Measurements from ENCODE around the gene ARHGEF19. TPM values are rescaled to one million over a fixed set of nuclear protein-coding genes. Genes with fewer than 3 reads are reported as not detected.

ARHGEF19 gene
- total and polyA plus RNA-seq, 2 of the 4 experiments (the other 2 are of a cell fraction): 4.5 to 16.8 TPM

DNA sequence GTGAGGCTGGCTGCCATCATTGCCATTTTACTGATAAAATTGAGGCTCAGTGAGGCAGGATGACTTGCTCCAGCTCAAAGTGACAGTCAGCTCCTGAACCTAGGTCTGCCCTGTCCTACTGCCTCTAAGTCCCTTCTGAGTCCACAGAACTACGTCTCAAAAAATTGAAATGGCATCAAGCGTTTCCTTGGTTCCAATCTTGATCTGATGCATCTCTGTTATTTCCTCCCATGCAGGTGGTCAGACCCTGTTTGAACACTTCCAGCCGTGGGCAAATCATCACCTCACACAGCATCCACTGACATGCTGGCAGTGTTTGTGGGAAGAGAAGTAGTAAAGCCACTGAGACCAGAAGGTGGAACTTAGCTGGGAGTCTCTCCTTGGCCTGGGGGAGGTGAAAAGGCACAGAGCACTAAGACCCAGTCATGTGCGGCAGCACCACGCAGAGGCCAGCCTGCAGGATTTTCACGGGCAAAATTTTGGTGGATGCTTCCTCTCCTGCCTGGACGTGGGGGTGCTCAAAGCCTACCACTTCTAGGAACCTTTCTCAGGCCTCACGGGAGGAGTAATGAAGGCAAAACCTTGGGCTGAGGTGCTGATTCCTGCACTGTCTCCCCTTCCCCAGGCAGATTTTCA is 32.3 kb upstream of the ARHGEF19 start:
- peaks cover 14% of the 10 kb centered on the region for H3K9me1 ChIP-seq (ENCODE audit: insufficient read depth, low read length)
- peaks cover 8% of the 10 kb centered on the region for H3K36me3 ChIP-seq (ENCODE audit: control insufficient read depth, insufficient read depth, low read length)
- H4K5ac ChIP-seq (ENCODE audit: low read depth, low read length): no peak overlapping the region
- no TSS peak for BruUV-seq (replicated peaks)
- H2AFZ ChIP-seq (replicated peaks; ENCODE audit: low read length, poor library complexity): peak overlapping the region; percentile 29
- no peak overlapping the region for H3K18ac ChIP-seq (ENCODE audit: low read depth, low read length)
- 60% methylated on average over 1 of the region's 8 CpGs; no CpG with 5 or more reads in 1 of the 2 experiments for WGBS, 2 experiments (ENCODE audit: extremely low coverage in 2 of 2, insufficient read length in 1 of 2)
- peaks cover 8% of the 10 kb centered on the region; the same call in 1 of the 2 replicates for H4K20me1 ChIP-seq (ENCODE audit: insufficient read depth, low read length)
- POLR2A ChIA-PET (ENCODE audit: unreplicated experiment): interaction anchor here (0.6 kb wide), 1 partner anchor 108 kb away, joined by 7 read pairs; no protein-coding TSS in a partner anchor
- TF ChIP-seq CEBPB (IDR thresholded peaks at IDR 0.05; ENCODE audit: low read depth, low read length) (no peak), RCOR1 (IDR thresholded peaks at IDR 0.05; ENCODE audit: insufficient replicate concordance, low read length) (no peak), USF2 (IDR thresholded peaks at IDR 0.05; ENCODE audit: low read depth, low read length) (no peak), POLR2A (IDR thresholded peaks at IDR 0.05; ENCODE audit: low read depth, low read length) (0 out of 2 replicates have a peak, but pooled peaks have one; percentile 1), NFE2L2 (IDR thresholded peaks at IDR 0.05; ENCODE audit: low read depth, low read length) (no peak)
- no peak for ATAC-seq (ENCODE audit: low read depth)
- H3K14ac ChIP-seq (replicated peaks; ENCODE audit: low read depth, low read length): no peak overlapping the region
- no peak overlapping the region for H2BK15ac ChIP-seq (ENCODE audit: low read depth, low read length)
- CTCF ChIA-PET: interaction anchor here (0.6 to 1.4 kb wide), 4 partner anchors 40 to 122 kb away, joined by 3 to 5 read pairs (median 4); no protein-coding TSS in a partner anchor
- H3K4ac ChIP-seq (ENCODE audit: low read depth, low read length): no peak overlapping the region
- H4K8ac ChIP-seq (ENCODE audit: low read depth in 2 of 2, low read length in 2 of 2): peak overlapping the region in 1 of 2 experiments; percentile 48; a peak in 1 of 4 replicates
- in situ Hi-C loops (cut with MboI; ENCODE audit: low sequenced_read_pairs): loop anchor here (5.0 kb wide), 1 partner anchor 167 kb away; no protein-coding TSS in a partner anchor
- dilution Hi-C loops (cut with HindIII; ENCODE audit: low sequenced_read_pairs, unreplicated experiment): no loop called here
- no peak overlapping the region for H3K4me3 ChIP-seq (ENCODE audit: insufficient read depth, low read depth, low read length)
- H3K4me2 ChIP-seq (ENCODE audit: low read depth, low read length): no peak overlapping the region
- H3K79me1 ChIP-seq (ENCODE audit: low read depth in 1 of 2, low read length in 2 of 2): peaks cover 13 to 25% of the 10 kb centered on the region in 2 experiments
- H2BK120ac ChIP-seq (ENCODE audit: low read depth, low read length): 0 out of 2 replicates have a peak overlapping the region, but pooled peaks have one; percentile 13
- no peak overlapping the region for H2AK9ac ChIP-seq (replicated peaks; ENCODE audit: low read depth, low read length, poor library complexity)
- no peak overlapping the region for H3K56ac ChIP-seq (ENCODE audit: extremely low read depth, insufficient read depth, low read length)
- no peaks in the 10 kb centered on the region for H3K27me3 ChIP-seq (ENCODE audit: control insufficient read depth, insufficient read depth, low read length)
- peaks cover 14% of the 10 kb centered on the region for H3K4me1 ChIP-seq (ENCODE audit: control insufficient read depth, insufficient read depth, low read length)
- no peak overlapping the region for H3K27ac ChIP-seq (ENCODE audit: insufficient read depth, low read length)
- intact Hi-C loops (cut with micrococcal nuclease): loop anchor here (1.0 to 5.0 kb wide), 5 partner anchors 37 to 165 kb away; no protein-coding TSS in a partner anchor
- H2BK5ac ChIP-seq (ENCODE audit: low read depth, low read length, poor library complexity, severe bottlenecking): no peak overlapping the region
- no peak overlapping the region for H3K23ac ChIP-seq (ENCODE audit: low read depth, low read length)
- no peak overlapping the region for H3K9ac ChIP-seq (ENCODE audit: low read depth, low read length)
- no peak overlapping the region for H4K91ac ChIP-seq (ENCODE audit: insufficient read depth, low read depth, low read length)
- no peak overlapping the region for H2AK5ac ChIP-seq (ENCODE audit: low read depth, low read length)
- H3K9me3 ChIP-seq (ENCODE audit: control insufficient read depth, insufficient read depth, low read length): no peaks in the 10 kb centered on the region
- DNase-seq: no peak
- no peak overlapping the region for H2BK20ac ChIP-seq (ENCODE audit: low read depth, low read length)
